Mucosa of descending colon (tissue), 3 donors: ENCODE results near the gene JADE2. TPM values are rescaled to one million over a fixed set of nuclear protein-coding genes. Genes with fewer than 3 reads are reported as not detected.

Experiments
- ATAC-seq: fragments of 200-7000 bp; cut with Tn5 transposase; one replicate; pipeline ENCODE4 v1.9.1; 2020; ENCODE audit warnings: mild to moderate bottlenecking, moderate library complexity
- DNase-seq, 3 donors: peaks; one replicate each; pipeline ENCODE4 v3.0.0-alpha.2; 2020
- H3K36me3 ChIP-seq: fragments of 200-600 bp; one replicate; pipeline ENCODE4 v1.8.0; 2021; ENCODE audit warnings: low read depth, mild to moderate bottlenecking
- H3K4me1 ChIP-seq: fragments of 200-600 bp; one replicate; pipeline ENCODE4 v1.8.0; 2021; ENCODE audit warnings: low read depth, mild to moderate bottlenecking
- H3K4me3 ChIP-seq: fragments of 200-600 bp; one replicate; pipeline ENCODE4 v1.8.0; 2021; ENCODE audit warnings: mild to moderate bottlenecking
- H3K9me3 ChIP-seq: fragments of 200-600 bp; one replicate; pipeline ENCODE4 v1.8.0; 2021; ENCODE audit warnings: mild to moderate bottlenecking
- intact Hi-C, 2 donors: fragments of 100-400 bp; cut with DNase I in 1 of 2; cut with micrococcal nuclease in 1 of 2; formaldehyde crosslinking; loops; one replicate each; pipeline versions ENCODE4 v1.11.0 to v1.11.1; 2022; cut with DNase I, micrococcal nuclease
- long read RNA-seq, 2 donors: library from polyadenylated mRNA; unstranded; transcript quantifications; one replicate each; pipeline ENCODE4 v2.0.0, GENCODE V29; 2019 to 2021
- total RNA-seq, 3 donors: library from RNA; stranded (reverse); fragmentation: NEBNext Ultra II Directional in 2 of 3; extraction: Animal tissue kit (Norgen Biotek cat#: 25700) in 2 of 3; gene quantifications; one replicate each; pipeline versions ENCODE4 v1.2.1 to v1.2.4, GENCODE V29; 2021 to 2023
- TF ChIP-seq, protein P1 (sequence below): fragments of 200-600 bp; IDR thresholded peaks from one replicate; pipeline ENCODE4 v1.8.0; 2022; ENCODE audit warnings: antibody characterized with exemption, mild to moderate bottlenecking
- donor health status: DM: no; HTN: no; CAD: no; lungs with moderate emphysema.
- donor health status: DM: no; HTN: no; CAD: no.
- donor health status: DM: no; HTN: yes; CAD: no.

The JADE2 gene
- total RNA-seq, result 10 to 100 TPM; 31.9 to 69.9 (median 36.2) TPM
- long read RNA-seq, donor 1, partial matches to known transcripts, result 4 of 31 reads
- long read RNA-seq, donor 1, other reads (novel, unspliced or antisense), result 25 of 31 reads
- long read RNA-seq, donor 2, partial matches to known transcripts, result 2 of 7 reads
- long read RNA-seq, donor 2, other reads (novel, unspliced or antisense), result 5 of 7 reads

DNA sequence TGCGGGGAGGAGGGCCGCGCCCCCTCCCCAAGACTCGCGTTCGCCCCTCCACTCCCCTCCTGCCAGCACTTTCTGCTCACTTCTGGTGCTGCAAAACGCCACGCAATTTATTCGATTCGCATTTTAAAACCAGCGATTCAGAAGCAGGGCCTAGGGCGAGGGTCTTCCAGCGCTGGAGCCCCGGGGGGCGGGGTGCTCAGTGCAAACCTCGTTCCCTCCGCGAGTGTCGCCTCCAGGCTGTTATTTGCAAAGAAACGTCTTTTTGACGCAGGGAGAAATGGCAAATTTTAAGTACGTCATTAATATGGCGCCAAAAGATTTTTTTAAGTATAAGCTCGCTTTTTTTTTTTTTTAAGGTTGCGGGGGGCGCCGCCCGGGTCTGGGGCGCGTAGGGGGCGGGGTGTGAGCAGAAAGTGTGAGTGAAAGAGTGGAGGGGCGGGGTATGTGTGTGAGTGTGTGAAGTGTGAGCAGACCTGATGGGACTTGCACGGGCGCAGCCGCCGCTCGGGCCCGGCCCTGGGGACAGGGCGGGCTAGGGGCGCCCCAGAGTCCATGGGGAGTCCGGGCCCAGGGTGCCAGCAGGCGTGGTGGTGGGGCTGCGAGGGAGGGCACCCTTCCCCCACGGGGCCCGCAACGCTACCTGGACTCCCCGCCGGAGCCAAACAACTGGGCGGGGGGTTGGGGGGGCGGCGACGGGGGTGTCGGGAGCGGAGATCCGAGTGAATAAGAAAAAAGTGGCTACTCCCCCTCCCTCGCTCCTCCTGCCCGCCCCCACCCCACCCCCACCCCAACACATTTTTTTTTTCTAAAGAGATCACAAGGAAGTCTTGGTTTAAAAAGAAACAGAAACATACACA is at the start of gene JADE2:
Gene JADE2 (plus strand): TSS at position 845 of the 857 bp plus-strand sequence. CDS start 10,188 bp downstream, outside the sequence.
- Histone ChIP-seq H3K9me3 (no peaks in the 10 kb centered on the region), H3K36me3 (no peaks in the 10 kb centered on the region), H3K4me3 (peak within 1 kb of the TSS; percentile 94), H3K4me1 (peaks cover 17% of the 10 kb centered on the region)
- peak; percentile 58 for ATAC-seq
- intact Hi-C loops, result loop anchor here in 1 of 2 donors (2.0 to 10.0 kb wide), 2 partner anchors 58 to 110 kb away; partner anchors contain the start of gene CDKN2AIPNL
- peak; percentile 81 to 90 (median 87) for DNase-seq
- TF ChIP-seq, protein P1, sequence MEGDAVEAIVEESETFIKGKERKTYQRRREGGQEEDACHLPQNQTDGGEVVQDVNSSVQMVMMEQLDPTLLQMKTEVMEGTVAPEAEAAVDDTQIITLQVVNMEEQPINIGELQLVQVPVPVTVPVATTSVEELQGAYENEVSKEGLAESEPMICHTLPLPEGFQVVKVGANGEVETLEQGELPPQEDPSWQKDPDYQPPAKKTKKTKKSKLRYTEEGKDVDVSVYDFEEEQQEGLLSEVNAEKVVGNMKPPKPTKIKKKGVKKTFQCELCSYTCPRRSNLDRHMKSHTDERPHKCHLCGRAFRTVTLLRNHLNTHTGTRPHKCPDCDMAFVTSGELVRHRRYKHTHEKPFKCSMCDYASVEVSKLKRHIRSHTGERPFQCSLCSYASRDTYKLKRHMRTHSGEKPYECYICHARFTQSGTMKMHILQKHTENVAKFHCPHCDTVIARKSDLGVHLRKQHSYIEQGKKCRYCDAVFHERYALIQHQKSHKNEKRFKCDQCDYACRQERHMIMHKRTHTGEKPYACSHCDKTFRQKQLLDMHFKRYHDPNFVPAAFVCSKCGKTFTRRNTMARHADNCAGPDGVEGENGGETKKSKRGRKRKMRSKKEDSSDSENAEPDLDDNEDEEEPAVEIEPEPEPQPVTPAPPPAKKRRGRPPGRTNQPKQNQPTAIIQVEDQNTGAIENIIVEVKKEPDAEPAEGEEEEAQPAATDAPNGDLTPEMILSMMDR, result no peak

DNA sequence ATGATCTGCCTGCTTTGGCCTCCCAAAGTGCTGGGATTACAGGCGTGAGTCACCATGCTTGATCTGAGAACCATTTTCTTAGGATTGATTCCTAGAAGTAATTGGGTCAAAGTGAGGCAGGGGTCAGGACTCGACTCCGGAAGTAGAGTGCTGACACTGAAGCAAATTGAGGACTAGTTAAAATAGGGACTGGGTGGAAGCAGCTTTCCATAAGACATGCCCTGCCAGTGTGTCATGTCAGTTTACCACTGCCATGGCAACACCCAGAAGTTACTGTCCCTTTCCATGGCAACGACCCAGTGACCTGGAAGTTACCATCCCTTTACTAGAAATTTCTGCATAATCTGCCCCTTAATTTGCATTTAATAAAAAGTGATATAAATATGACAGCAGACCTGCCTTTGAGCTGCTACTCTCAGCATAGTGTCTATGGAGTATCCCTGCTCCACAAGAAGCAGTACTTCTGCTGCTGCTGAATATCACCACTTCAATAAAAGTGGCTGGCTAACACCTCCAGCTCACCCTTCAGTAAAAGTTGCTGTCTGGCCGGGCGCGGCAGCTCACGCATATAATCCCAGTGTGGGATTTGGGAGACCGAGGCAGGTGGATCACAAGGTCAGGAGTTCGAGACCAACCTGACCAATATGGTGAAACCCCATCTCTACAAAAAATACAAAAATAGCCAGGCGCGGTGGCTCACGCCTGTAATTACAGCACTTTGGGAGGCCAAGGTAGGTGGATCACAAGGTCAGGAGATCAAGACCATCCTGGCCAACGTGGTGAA is 47.8 kb upstream of the JADE2 start:
- intact Hi-C loops, result no loop called here
- TF ChIP-seq, protein P1, result no peak
- no peak overlapping the region for H3K4me3 ChIP-seq
- no peaks in the 10 kb centered on the region for H3K9me3 ChIP-seq
- DNase-seq, result no peak
- peak; percentile 93 for ATAC-seq
- no peaks in the 10 kb centered on the region for H3K4me1 ChIP-seq
- H3K36me3 ChIP-seq, result no peaks in the 10 kb centered on the region

DNA sequence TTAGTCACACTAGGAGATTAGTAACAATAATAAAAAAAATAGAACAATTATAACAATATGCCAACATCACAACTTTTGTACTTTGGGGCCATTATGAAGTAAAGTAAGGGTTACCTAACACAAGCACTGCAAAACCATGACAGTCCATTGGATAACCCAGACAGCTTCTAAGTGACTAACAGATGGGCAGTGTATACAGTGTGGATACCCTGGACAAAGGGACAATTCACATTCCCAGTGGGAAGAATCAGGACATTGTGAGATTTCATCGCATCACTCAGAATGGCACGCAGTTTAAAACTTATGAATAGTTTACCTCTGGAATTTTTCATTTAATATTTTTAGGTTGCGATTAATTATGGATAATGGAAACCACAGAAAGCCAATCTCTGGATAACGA is 45.6 kb upstream of the JADE2 start:
- intact Hi-C loops, result no loop called here
- ATAC-seq, result no peak
- H3K36me3 ChIP-seq, result no peaks in the 10 kb centered on the region
- H3K9me3 ChIP-seq, result no peaks in the 10 kb centered on the region
- no peak overlapping the region for H3K4me3 ChIP-seq
- no peaks in the 10 kb centered on the region for H3K4me1 ChIP-seq
- no peak for DNase-seq
- TF ChIP-seq, protein P1, result no peak

DNA sequence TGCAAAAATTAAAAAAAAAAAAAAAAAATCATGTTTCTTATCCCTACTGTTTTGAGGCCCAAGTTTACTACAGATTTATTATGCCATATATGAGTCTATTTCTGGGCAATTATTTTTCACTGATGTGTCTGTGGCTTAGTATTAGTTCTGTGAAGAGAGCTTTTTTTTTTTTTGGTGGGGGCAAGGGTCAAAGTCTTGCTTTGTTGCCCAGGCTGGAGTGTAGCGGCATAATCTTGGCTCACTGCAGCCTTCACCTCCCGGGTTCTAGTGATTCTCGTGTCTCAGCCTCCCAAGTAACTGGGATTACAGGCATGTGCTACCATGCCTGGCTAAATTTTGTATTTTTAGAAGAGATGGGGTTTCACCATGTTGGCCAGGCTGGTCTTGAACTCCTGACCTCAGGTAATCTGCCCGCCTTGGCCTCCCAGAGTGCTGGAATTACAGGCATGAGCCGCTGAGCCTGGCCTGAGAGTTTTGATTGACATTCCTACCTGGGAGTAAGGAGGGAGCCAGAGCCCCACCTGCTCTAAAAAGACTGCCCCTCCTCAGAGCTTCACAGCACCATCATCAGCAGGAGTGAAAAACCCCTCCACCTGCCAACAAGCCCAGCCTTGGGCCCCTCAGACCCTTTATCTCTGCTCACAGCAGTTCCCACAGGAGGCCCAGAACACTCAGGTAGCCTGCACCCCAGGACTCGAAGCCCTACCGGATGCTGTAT is 36.1 kb upstream of the JADE2 start:
- intact Hi-C loops, result no loop called here
- no peaks in the 10 kb centered on the region for H3K4me1 ChIP-seq
- DNase-seq, result peak in 1 of 3 donors; percentile 2
- no peaks in the 10 kb centered on the region for H3K36me3 ChIP-seq
- TF ChIP-seq, protein P1, result no peak
- no peaks in the 10 kb centered on the region for H3K9me3 ChIP-seq
- ATAC-seq, result no peak
- no peak overlapping the region for H3K4me3 ChIP-seq

DNA sequence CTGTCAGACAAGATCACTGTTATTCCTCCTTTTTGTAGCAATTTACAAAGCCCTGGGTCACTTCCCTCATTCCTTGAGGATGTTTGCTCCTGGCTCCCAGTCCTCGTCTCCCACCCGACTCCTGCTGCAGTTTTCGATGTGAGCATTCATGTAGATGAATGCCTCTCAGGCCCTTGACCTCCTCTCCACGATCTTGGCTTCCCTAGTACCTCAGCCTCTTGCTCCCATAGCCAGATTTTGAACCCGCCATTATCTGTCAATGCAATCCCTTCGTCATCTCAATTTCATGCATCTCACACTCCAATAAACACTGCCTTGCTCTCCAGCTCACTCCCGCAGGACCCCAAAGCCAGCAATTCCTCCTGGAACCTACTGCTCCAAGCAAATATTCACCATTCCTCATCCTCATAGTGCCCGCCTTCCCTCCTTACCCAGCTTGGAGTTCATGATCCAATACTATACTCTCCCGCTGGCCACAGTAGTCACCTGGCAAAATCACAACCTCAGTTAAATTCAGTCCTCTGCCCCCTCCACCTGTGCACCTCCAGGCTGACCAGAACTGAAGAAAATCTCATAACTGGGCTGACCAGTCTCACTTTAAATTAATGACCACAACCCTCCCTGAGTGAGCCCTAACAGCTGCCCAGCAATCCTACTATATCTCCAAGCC is 35.1 kb upstream of the JADE2 start:
- no peaks in the 10 kb centered on the region for H3K9me3 ChIP-seq
- intact Hi-C loops, result no loop called here
- H3K4me3 ChIP-seq, result no peak overlapping the region
- ATAC-seq (no peak), DNase-seq (no peak)
- H3K4me1 ChIP-seq, result no peaks in the 10 kb centered on the region
- H3K36me3 ChIP-seq, result no peaks in the 10 kb centered on the region
- TF ChIP-seq, protein P1, result no peak
